ENCODE measurements around the gene MAJIN. TPM values are rescaled to one million over a fixed set of nuclear protein-coding genes. Genes with fewer than 3 reads are reported as not detected.

The MAJIN gene
- total RNA-seq, 2 experiments from 2014 or later = 0.21 to 0.82 TPM

DNA sequence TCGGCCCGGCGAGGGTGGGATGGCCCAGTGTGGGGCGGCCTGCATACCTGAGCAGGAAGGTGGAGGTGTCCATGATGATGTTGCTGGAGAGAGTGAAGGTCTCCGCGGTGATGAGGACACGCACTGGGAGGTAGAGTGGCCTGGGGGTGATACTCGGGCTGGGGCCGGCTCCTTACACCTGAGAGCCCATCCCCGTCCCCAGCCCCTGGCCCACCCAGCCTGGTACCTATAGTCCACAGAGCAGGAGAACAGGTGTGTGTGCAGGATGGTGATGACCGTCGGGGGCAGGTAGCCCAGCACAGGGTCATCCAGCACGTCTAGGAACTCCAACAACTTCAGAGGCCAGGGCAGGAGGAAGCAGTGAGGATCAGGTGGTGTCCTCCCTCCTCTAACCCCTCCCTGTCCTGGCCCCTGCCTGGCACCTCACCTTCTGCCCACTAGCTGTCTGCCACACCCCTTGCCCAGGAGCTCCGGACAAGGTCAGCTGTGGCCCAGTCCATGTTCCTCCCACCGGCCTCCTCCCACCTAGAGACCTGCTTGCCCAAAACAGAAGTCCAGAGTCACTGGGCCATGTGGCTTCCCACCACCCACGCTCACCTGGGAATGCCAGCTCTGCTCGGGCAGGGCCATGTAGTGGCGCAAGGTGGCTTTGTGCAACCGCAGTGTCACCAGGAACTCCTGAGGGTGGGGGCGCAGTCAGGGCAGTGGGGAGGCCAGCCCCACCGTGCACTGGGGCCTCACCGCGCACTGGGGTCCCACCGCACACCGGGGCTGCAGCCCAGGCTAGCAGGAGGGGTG, 66.2 kb downstream of the MAJIN start:
- intact Hi-C loops (cut with micrococcal nuclease) = no loop called here
- CTCF ChIA-PET = no interaction called here
- H3K36me3 Mint-ChIP-seq = peaks cover 17% of the 10 kb centered on the region
- H3K9me3 Mint-ChIP-seq = no peaks in the 10 kb centered on the region
- H3K4me1 Mint-ChIP-seq (ENCODE audit: low read depth) = peaks cover 12% of the 10 kb centered on the region
- no peaks in the 10 kb centered on the region for H3K27me3 Mint-ChIP-seq
- no peak overlapping the region for H3K27ac Mint-ChIP-seq
- H3K4me3 Mint-ChIP-seq = no peak overlapping the region
- DNase-seq = no peak
- POLR2A ChIA-PET = no interaction called here

DNA sequence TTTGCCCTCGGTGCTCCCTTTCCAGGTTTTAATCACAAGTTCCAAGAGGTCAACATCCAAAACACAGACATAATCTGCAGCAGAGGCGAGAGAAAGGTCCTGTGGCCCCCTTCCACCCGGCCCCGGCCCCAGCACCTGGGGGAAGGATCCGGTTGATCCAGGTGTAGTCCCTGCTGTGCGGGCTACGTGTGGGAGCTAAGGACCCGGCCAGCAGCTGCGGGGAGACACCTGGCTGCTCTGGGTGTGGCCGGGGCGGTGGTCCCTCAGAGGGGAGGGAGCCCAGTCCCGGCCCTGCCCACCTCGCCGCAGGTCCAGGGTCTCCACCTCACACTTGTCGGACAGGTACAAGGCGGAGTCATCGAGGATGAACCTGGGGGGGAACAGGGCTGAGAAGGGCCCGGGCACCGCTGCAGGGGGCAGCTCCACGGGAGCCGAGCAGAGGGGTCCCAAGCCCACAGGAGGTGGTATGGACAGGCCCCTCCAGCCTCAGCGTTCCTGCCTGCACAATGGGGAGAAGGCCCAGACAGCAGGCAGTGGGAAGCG, 68.5 kb downstream of the MAJIN start:
- H3K27ac Mint-ChIP-seq = no peak overlapping the region
- H3K36me3 Mint-ChIP-seq = peaks cover 20% of the 10 kb centered on the region
- no peaks in the 10 kb centered on the region for H3K9me3 Mint-ChIP-seq
- intact Hi-C loops (cut with micrococcal nuclease) = no loop called here
- CTCF ChIA-PET = no interaction called here
- POLR2A ChIA-PET = no interaction called here
- H3K4me1 Mint-ChIP-seq (ENCODE audit: low read depth) = peaks cover 23% of the 10 kb centered on the region
- no peaks in the 10 kb centered on the region for H3K27me3 Mint-ChIP-seq
- H3K4me3 Mint-ChIP-seq = no peak overlapping the region
- no peak for DNase-seq

DNA sequence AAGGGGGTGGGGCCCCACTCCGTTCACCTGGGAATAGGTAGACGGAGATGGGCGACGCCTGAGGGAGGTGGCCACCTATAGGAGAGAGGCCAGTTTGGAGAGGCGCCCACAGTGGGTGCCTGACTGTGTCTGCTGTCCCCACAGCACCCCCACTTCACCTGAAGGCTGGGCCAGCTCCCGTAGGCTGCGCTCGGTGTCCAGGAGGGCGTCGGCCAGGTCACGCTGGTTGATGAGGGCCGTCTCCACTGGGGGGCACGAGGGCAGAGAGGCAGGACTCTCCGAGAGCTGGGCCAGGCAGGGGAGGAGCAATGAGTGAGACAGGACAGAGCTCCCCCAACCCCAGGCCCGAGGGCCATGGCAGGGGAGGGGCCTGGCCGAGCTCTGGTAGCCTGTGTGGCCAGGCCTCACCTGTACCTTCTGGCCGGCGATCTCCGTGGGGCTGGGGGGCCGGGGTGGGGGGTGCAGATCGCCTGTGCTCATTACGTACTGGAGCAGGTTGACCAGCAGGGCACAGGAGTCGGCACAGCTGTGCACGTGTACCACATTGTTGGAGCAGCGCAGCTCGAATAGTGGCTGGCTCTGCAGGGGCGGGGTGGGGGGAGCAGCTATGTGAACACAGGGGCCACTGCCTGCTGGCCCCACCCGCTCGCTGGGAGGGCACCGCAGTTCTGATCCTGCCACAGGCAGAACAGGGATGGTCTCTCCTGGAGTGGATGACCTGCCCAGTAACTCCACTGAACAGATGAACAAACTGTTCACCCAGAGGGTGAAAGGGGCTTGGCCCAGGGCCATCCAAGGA, 69.6 kb downstream of the MAJIN start:
- ChIA-PET CTCF (no interaction called here), POLR2A (no interaction called here)
- Mint-ChIP-seq H3K27ac (no peak overlapping the region), H3K4me1 (ENCODE audit: low read depth) (peaks cover 23% of the 10 kb centered on the region), H3K9me3 (no peaks in the 10 kb centered on the region), H3K27me3 (no peaks in the 10 kb centered on the region), H3K36me3 (peaks cover 18% of the 10 kb centered on the region), H3K4me3 (no peak overlapping the region)
- intact Hi-C loops (cut with micrococcal nuclease) = no loop called here
- DNase-seq = no peak

DNA sequence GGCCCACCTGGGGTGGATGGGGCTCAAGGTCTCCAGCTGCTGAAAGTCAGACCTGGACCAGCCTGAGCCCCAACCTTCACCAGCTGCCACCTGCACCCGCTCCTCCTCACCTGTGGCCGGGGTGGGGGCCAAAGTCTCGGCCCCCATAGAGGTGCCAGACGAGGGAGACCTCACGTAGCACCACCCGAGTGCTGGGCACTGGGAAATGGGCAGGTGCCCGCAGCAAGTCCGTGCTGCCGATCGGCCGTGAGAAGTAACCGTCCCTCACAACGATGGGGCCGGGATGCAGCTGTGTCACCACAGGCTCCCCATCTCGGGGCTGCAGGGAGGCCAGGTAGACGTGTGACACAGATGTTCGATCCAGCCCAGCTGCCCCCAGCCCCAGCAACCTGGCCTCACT, 71.1 kb downstream of the MAJIN start:
- CTCF ChIA-PET = interaction anchor here (1.2 to 29.7 kb wide), 3 partner anchors 12 to 113 kb away, joined by 3 to 1198 read pairs (median 4); partner anchors contain the start of genes ARL2 and CDC42BPG
- Mint-ChIP-seq H3K4me3 (no peak overlapping the region), H3K27ac (no peak overlapping the region), H3K4me1 (ENCODE audit: low read depth) (peaks cover 23% of the 10 kb centered on the region), H3K36me3 (peaks cover 16% of the 10 kb centered on the region), H3K9me3 (no peaks in the 10 kb centered on the region), H3K27me3 (no peaks in the 10 kb centered on the region)
- DNase-seq = no peak
- POLR2A ChIA-PET = no interaction called here
- intact Hi-C loops (cut with micrococcal nuclease) = loop anchor here (2.0 kb wide), 1 partner anchor 16 kb away; the partner anchor contains the start of gene ATG2A

DNA sequence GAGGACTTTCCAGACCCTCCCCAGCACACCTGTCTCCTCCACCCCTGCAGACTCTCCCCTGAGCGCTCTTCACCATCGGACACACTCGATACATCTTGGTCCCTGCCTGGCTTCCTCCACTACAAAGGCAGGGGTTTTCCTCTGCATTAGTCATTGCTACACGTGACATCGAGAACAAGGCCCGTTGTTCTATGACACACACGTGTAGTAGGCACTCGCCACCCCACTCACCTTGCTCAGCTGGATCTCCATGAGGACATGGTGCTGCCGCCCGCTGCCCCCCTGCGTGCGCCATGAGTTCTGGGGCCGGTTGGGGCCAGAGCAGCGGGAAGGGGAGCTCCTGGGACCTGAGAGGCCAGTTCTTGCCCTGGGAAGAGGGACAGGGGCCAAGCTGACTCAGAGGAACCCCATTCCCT, 71.6 kb downstream of the MAJIN start:
- Mint-ChIP-seq H3K4me1 (ENCODE audit: low read depth) (peaks cover 23% of the 10 kb centered on the region), H3K27ac (peak overlapping the region; percentile 82), H3K36me3 (peaks cover 16% of the 10 kb centered on the region), H3K9me3 (no peaks in the 10 kb centered on the region), H3K27me3 (no peaks in the 10 kb centered on the region), H3K4me3 (no peak overlapping the region)
- CTCF ChIA-PET = interaction anchor here (0.9 to 29.7 kb wide), 4 partner anchors 13 to 182 kb away, joined by 3 to 1198 read pairs (median 4); partner anchors contain the start of genes ARL2 and CDC42BPG
- POLR2A ChIA-PET = no interaction called here
- DNase-seq = peak; percentile 85
- intact Hi-C loops (cut with micrococcal nuclease) = loop anchor here (2.0 kb wide), 1 partner anchor 17 kb away; the partner anchor contains the start of gene ATG2A

DNA sequence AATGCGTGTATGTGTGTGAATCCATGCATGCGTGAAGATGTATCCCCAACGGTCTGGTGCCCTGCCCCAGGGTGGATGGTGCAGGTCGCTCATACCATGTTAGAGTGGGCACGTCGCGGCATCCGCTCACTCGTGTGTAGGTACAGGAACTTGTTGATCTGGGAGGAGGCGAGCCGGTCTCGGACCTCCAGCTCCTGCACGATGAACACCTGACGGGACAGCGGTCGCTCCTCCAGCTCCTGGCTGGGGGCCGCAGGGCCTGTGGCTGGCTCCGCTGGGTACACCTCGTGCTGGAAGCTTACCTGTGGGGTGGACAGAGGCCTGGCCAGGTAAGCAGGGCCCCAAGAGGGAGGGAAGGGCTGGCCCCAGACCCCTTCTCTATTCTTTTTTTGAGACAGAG, 73.4 kb downstream of the MAJIN start:
- Mint-ChIP-seq H3K36me3 (peaks cover 17% of the 10 kb centered on the region), H3K27ac (no peak overlapping the region), H3K9me3 (no peaks in the 10 kb centered on the region), H3K4me1 (ENCODE audit: low read depth) (peaks cover 25% of the 10 kb centered on the region), H3K27me3 (no peaks in the 10 kb centered on the region), H3K4me3 (no peak overlapping the region)
- ChIA-PET CTCF (interaction anchor here (1.3 to 29.7 kb wide), 3 partner anchors 10 to 42 kb away, joined by 3 to 1198 read pairs (median 4); partner anchors contain the start of gene CDC42BPG), POLR2A (interaction anchor here (0.6 to 0.8 kb wide), 2 partner anchors 46 to 921 kb away, joined by 3 to 4 read pairs; no protein-coding TSS in a partner anchor)
- no peak for DNase-seq
- intact Hi-C loops (cut with micrococcal nuclease) = no loop called here

DNA sequence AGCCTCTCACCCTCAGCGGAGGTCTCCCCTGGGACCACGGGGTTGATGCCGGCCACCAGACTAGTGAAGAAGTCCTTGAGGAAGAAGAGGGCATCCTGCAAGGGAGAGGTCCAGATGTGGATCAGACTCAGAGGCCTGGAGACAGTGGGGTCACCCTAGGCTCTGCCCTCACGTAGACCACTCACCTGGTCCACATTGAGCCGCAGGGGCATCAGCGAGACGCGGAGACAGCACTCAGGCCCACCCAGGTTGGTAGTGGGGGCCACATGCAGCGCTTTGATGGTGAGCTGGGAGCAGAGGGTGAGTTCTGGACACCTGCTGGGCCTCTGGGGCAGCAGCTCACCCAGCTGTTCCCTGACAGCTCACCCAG, 73.8 kb downstream of the MAJIN start:
- H3K4me3 Mint-ChIP-seq = no peak overlapping the region
- intact Hi-C loops (cut with micrococcal nuclease) = no loop called here
- H3K9me3 Mint-ChIP-seq = no peaks in the 10 kb centered on the region
- no peak overlapping the region for H3K27ac Mint-ChIP-seq
- POLR2A ChIA-PET = no interaction called here
- CTCF ChIA-PET = interaction anchor here (1.3 to 29.7 kb wide), 4 partner anchors 10 to 116 kb away, joined by 3 to 1198 read pairs (median 4); partner anchors contain the start of genes ARL2 and CDC42BPG
- DNase-seq = no peak
- no peaks in the 10 kb centered on the region for H3K27me3 Mint-ChIP-seq
- H3K4me1 Mint-ChIP-seq (ENCODE audit: low read depth) = peaks cover 25% of the 10 kb centered on the region
- peaks cover 17% of the 10 kb centered on the region for H3K36me3 Mint-ChIP-seq

DNA sequence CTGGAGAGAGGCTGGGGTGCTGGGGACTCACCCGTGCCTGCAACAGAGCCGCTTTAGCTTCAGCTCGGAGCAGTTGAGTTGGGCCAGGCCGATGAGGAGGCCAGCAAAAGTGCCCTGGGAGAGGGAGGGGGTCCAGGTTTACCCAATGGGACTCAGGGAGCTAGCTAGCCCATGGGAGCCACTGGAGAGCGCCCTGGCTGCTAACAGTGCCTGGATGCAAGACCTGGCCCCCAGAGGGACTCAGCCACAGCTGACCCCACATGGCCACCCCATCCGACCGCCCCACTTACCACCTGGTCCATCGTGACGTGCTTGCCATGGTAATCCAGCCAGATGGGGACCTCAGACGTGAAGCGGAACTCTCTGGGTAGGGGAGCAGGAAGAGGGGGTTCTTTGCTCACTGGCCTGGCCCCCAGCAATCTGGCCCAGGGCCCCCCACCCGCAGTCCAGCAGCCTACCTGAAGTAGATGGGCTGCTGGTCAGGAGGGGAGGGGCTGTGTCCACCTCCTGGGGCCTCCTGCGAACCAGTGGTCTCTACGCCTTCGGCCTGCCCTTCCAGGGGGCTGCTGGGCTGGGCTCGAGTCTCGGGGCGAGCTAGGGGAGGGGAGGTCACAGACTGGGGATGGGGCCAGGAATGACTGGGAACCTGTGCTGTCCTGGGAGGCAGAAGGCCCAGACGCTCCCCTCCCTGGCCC, 74.4 kb downstream of the MAJIN start:
- peaks cover 25% of the 10 kb centered on the region for H3K4me1 Mint-ChIP-seq (ENCODE audit: low read depth)
- POLR2A ChIA-PET = no interaction called here

DNA sequence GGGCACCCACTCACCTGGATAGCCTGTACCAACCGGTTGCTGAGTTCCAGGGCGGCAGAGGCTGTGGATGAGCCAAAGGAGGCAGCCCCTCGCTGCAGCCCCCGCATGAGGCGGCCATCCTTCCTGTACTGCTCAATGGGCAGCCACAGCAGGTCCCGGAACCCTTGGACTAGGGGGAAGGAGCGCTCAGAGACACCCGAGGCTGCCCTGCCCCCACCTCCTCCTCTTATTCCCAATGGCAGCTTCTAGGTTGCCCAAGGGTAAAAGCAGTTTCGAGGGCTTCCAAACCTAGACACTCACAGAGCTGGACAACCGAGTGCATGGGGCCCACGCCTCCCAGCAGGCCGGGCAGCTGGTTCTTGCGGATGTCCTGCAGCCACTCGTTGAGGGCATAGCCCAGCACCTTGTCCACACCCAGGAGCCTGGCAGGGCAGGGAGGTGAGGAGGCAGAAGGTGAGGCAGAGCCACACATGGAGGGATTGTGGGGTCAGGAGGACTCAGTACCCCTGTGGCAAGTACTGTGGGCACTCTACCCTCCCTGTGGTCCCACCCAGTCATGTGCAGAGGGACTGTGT, 75.4 kb downstream of the MAJIN start:
- intact Hi-C loops (cut with micrococcal nuclease) = no loop called here
- Mint-ChIP-seq H3K4me3 (no peak overlapping the region), H3K36me3 (peaks cover 13% of the 10 kb centered on the region), H3K9me3 (no peaks in the 10 kb centered on the region), H3K4me1 (ENCODE audit: low read depth) (peaks cover 22% of the 10 kb centered on the region), H3K27me3 (no peaks in the 10 kb centered on the region), H3K27ac (no peak overlapping the region)
- ChIA-PET CTCF (interaction anchor here (1.1 to 29.7 kb wide), 3 partner anchors 8 to 118 kb away, joined by 4 to 1198 read pairs (median 4); partner anchors contain the start of genes ARL2 and CDC42BPG), POLR2A (no interaction called here)
- no peak for DNase-seq

More for the DNA sequence above, 74.4 kb downstream of the MAJIN start:
- CTCF ChIA-PET = interaction anchor here (1.3 to 29.7 kb wide), 4 partner anchors 9 to 117 kb away, joined by 3 to 1198 read pairs (median 4); partner anchors contain the start of genes ARL2 and CDC42BPG
- DNase-seq = no peak
- no peak overlapping the region for H3K4me3 Mint-ChIP-seq
- no peaks in the 10 kb centered on the region for H3K27me3 Mint-ChIP-seq
- intact Hi-C loops (cut with micrococcal nuclease) = no loop called here
- no peak overlapping the region for H3K27ac Mint-ChIP-seq
- peaks cover 17% of the 10 kb centered on the region for H3K36me3 Mint-ChIP-seq
- no peaks in the 10 kb centered on the region for H3K9me3 Mint-ChIP-seq

DNA sequence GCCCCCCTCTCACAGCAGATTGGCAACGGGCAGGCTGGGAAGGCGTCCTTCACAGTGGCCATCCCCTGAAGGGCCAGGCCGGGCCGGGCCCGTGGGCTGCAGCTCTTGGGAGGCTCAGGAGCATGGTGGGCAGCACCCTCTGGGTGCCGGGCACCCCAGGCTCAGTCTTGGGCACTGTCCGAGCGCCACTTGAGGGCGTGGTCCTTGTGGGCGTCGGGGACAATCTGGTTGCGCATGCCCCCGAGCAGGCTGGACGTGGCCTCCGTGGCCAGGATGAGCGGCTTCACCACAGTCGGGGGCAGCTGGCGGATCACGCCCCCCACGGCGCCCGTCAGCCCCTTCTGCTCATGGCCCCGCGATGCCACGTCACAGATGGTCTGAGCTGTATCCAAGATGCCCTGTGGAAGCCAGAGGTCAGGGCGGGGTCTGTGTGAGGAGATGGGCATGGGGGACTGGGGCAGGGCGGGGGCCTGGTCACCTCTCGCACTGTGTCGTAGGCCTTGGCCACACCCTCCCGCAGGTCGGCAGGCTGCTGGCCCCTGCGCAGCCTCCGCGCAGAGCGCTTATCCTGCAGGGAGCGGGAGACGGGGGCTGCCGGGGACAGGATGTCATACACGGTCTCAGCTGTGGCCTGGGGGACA, 77.0 kb downstream of the MAJIN start:
- CTCF ChIA-PET = interaction anchor here (1.3 to 29.7 kb wide), 3 partner anchors 14 to 38 kb away, joined by 4 to 1198 read pairs (median 5); partner anchors contain the start of genes CDC42BPG and EHD1
- Mint-ChIP-seq H3K4me1 (ENCODE audit: low read depth) (peaks cover 8% of the 10 kb centered on the region), H3K27me3 (no peaks in the 10 kb centered on the region), H3K4me3 (no peak overlapping the region), H3K9me3 (no peaks in the 10 kb centered on the region), H3K36me3 (peaks cover 8% of the 10 kb centered on the region), H3K27ac (no peak overlapping the region)
- intact Hi-C loops (cut with micrococcal nuclease) = loop anchor here (1.0 kb wide), 1 partner anchor 48 kb away; no protein-coding TSS in a partner anchor
- no peak for DNase-seq
- POLR2A ChIA-PET = no interaction called here
